ENCODE measurements around the gene BRMS1. TPM values are rescaled to one million over a fixed set of nuclear protein-coding genes. Genes with fewer than 3 reads are reported as not detected.
"Not testable (repeated sequence)": the region's sequence is repeated elsewhere in the genome, so short reads cannot be mapped to it uniquely, and the experiment has no call there.

Gene BRMS1
- total RNA-seq, 1 donor: 43.1 TPM

GRCh38 chr11:66361502-66361941 is 16.6 kb upstream of the BRMS1 start:
- Histone ChIP-seq H3K79me2 (ENCODE audit: insufficient read depth, low read length) (no peaks in the 10 kb centered on the region), H2AFZ (ENCODE audit: low read length) (no peak overlapping the region), H3K4me2 (ENCODE audit: insufficient read depth, low read length) (no peak overlapping the region), H4K20me1 (ENCODE audit: insufficient read depth, low read length) (no peaks in the 10 kb centered on the region), H3K4me3 (ENCODE audit: insufficient read depth, low read length) (no peak overlapping the region), H3K27me3 (ENCODE audit: insufficient read depth, low read length) (no peaks in the 10 kb centered on the region), H3K36me3 (ENCODE audit: insufficient read depth, low read length) (no peaks in the 10 kb centered on the region), H3K9me3 (ENCODE audit: low read depth, low read length) (no peaks in the 10 kb centered on the region), H3K4me1 (ENCODE audit: insufficient read depth, low read length) (no peaks in the 10 kb centered on the region), H3K27ac (ENCODE audit: low read depth, low read length) (no peak overlapping the region)
- peak; percentile 73 for DNase-seq (ENCODE audit: insufficient read length, low spot score, missing footprints)
- no peak for TF ChIP-seq CTCF (IDR thresholded peaks at IDR 0.05; ENCODE audit: extremely low read depth, low read depth, low read length)

DNA sequence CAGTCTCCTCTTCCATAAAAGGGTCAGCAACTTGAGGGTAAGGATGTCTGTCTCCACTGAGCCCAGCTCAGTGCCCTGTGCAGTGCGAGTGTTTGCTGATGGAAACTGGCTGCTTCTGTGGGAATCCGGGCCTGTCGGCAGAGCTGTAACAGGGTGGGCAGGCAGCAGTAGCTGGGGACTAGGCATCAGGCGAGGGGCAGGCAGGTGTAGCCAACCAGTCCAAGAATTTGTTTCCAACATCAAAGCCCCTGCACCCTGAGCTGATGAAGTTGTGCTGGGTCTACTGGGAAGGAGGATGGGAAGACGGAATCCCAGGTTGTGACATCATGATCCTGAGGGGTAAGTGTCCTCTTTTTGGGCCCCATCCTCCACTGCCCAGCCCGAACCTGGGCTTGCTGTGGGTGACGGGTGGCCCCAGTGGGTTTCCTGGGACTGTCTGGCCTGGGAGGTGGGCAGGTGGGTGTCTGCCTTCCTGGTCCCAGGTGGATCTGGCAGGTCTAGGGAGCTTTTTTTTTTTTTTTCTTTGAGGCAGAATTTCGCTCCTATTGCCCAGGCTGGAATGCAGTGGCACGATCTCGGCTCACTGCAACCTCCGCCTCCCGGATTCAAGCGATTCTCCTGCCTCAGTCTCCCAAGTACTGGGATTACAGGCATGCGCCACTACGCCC is 15.6 kb upstream of the BRMS1 start:
- H3K27me3 ChIP-seq (ENCODE audit: insufficient read depth, low read length): no peaks in the 10 kb centered on the region

GRCh38 chr11:66359662-66360087 is 14.8 kb upstream of the BRMS1 start:
- H3K4me2 ChIP-seq (ENCODE audit: insufficient read depth, low read length): no peak overlapping the region
- H4K20me1 ChIP-seq (ENCODE audit: insufficient read depth, low read length): no peaks in the 10 kb centered on the region
- no peak overlapping the region for H3K4me3 ChIP-seq (ENCODE audit: insufficient read depth, low read length)
- TF ChIP-seq CTCF (IDR thresholded peaks at IDR 0.05; ENCODE audit: extremely low read depth, low read depth, low read length): no peak
- no peak overlapping the region for H3K27ac ChIP-seq (ENCODE audit: low read depth, low read length)
- H3K36me3 ChIP-seq (ENCODE audit: insufficient read depth, low read length): no peaks in the 10 kb centered on the region
- no peaks in the 10 kb centered on the region for H3K9me3 ChIP-seq (ENCODE audit: low read depth, low read length)
- H3K4me1 ChIP-seq (ENCODE audit: insufficient read depth, low read length): no peaks in the 10 kb centered on the region
- no peaks in the 10 kb centered on the region for H3K27me3 ChIP-seq (ENCODE audit: insufficient read depth, low read length)
- no peak overlapping the region for H2AFZ ChIP-seq (ENCODE audit: low read length)
- no peaks in the 10 kb centered on the region for H3K79me2 ChIP-seq (ENCODE audit: insufficient read depth, low read length)
- peak; percentile 89 for DNase-seq (ENCODE audit: insufficient read length, low spot score, missing footprints)

More for the DNA sequence above, 15.6 kb upstream of the BRMS1 start:
- no peaks in the 10 kb centered on the region for H3K36me3 ChIP-seq (ENCODE audit: insufficient read depth, low read length)
- no peaks in the 10 kb centered on the region for H3K4me1 ChIP-seq (ENCODE audit: insufficient read depth, low read length)
- H3K4me3 ChIP-seq (ENCODE audit: insufficient read depth, low read length): no peak overlapping the region
- no peak overlapping the region for H3K27ac ChIP-seq (ENCODE audit: low read depth, low read length)
- no peaks in the 10 kb centered on the region for H3K9me3 ChIP-seq (ENCODE audit: low read depth, low read length)
- TF ChIP-seq CTCF (IDR thresholded peaks at IDR 0.05; ENCODE audit: extremely low read depth, low read depth, low read length): no peak
- H4K20me1 ChIP-seq (ENCODE audit: insufficient read depth, low read length): no peaks in the 10 kb centered on the region
- H2AFZ ChIP-seq (ENCODE audit: low read length): no peak overlapping the region
- DNase-seq (ENCODE audit: insufficient read length, low spot score, missing footprints): peak; percentile 43
- no peaks in the 10 kb centered on the region for H3K79me2 ChIP-seq (ENCODE audit: insufficient read depth, low read length)
- no peak overlapping the region for H3K4me2 ChIP-seq (ENCODE audit: insufficient read depth, low read length)

GRCh38 chr11:66350560-66351235 is 5.8 kb upstream of the BRMS1 start:
- H3K27me3 ChIP-seq (ENCODE audit: insufficient read depth, low read length); H3K4me2 ChIP-seq (ENCODE audit: insufficient read depth, low read length); H4K20me1 ChIP-seq (ENCODE audit: insufficient read depth, low read length); H3K36me3 ChIP-seq (ENCODE audit: insufficient read depth, low read length); H3K4me1 ChIP-seq (ENCODE audit: insufficient read depth, low read length); H3K79me2 ChIP-seq (ENCODE audit: insufficient read depth, low read length); H3K4me3 ChIP-seq (ENCODE audit: insufficient read depth, low read length); H3K27ac ChIP-seq (ENCODE audit: low read depth, low read length); DNase-seq (ENCODE audit: insufficient read length, low spot score, missing footprints); H3K9me3 ChIP-seq (ENCODE audit: low read depth, low read length); H2AFZ ChIP-seq (ENCODE audit: low read length): not testable (repeated sequence)
